Measurements from ENCODE around the gene PRKAR1B.
A peak's percentile ranks its signal among the peaks of the same experiment; 100 is the strongest.

Gene PRKAR1B

GRCh38 chr7:589781-590575 lies 137.1 kb downstream of the PRKAR1B start:
- no peak for DNase-seq (ENCODE audit: low read depth)

- DNase-seq (ENCODE audit: low read depth) = no peak
Measured at GRCh38 chr7:587767-588166, 139.3 kb downstream of the PRKAR1B start.

- no peak for DNase-seq (ENCODE audit: low read depth)
Measured at GRCh38 chr7:586494-586893, 140.6 kb downstream of the PRKAR1B start.

GRCh38 chr7:585873-586272 lies 141.2 kb downstream of the PRKAR1B start:
- DNase-seq (ENCODE audit: low read depth) = no peak

- DNase-seq (ENCODE audit: low read depth) = no peak
Measured at GRCh38 chr7:585229-585711, 141.8 kb downstream of the PRKAR1B start.

- DNase-seq (ENCODE audit: low read depth) = no peak
Measured at GRCh38 chr7:584820-585219, 142.3 kb downstream of the PRKAR1B start.

- peak; percentile 11 for DNase-seq (ENCODE audit: low read depth)
Measured at GRCh38 chr7:584122-584465, 143.0 kb downstream of the PRKAR1B start.

GRCh38 chr7:583410-584121 lies 143.5 kb downstream of the PRKAR1B start:
- no peak for DNase-seq (ENCODE audit: low read depth)

- no peak for DNase-seq (ENCODE audit: low read depth)
Measured at GRCh38 chr7:582931-583330, 144.2 kb downstream of the PRKAR1B start.

GRCh38 chr7:582081-582835 lies 144.8 kb downstream of the PRKAR1B start:
- no peak for DNase-seq (ENCODE audit: low read depth)

GRCh38 chr7:578386-578785 lies 148.7 kb downstream of the PRKAR1B start:
- DNase-seq (ENCODE audit: low read depth) = no peak

GRCh38 chr7:577741-578370 lies 149.2 kb downstream of the PRKAR1B start:
- no peak for DNase-seq (ENCODE audit: low read depth)

- DNase-seq (ENCODE audit: low read depth) = no peak
Measured at GRCh38 chr7:577278-577665, 149.8 kb downstream of the PRKAR1B start.

GRCh38 chr7:576524-577277 lies 150.4 kb downstream of the PRKAR1B start:
- no peak for DNase-seq (ENCODE audit: low read depth)

- DNase-seq (ENCODE audit: low read depth) = no peak
Measured at GRCh38 chr7:575425-576366, 151.4 kb downstream of the PRKAR1B start.

- DNase-seq (ENCODE audit: low read depth) = no peak
Measured at GRCh38 chr7:574661-575395, 152.3 kb downstream of the PRKAR1B start.

- DNase-seq (ENCODE audit: low read depth) = no peak
Measured at GRCh38 chr7:573933-574381, 153.1 kb downstream of the PRKAR1B start.

GRCh38 chr7:573269-573932 lies 153.7 kb downstream of the PRKAR1B start:
- no peak for DNase-seq (ENCODE audit: low read depth)

Data from GM04504 (cell line).